Activated T-helper 2 cell treated with anti-CD3 and anti-CD28 coated beads, Interferon-gamma antibody, Interleukin-2, Interleukin-4, amounts not matched to agents 10 μg/mL and 5 μg/mL and 100 μg/mL, durations not matched to agents 14 hours and 24 hours and 36 hours (primary cell): ENCODE measurements around the gene ELAVL4. TPM values are rescaled to one million over a fixed set of nuclear protein-coding genes. Genes with fewer than 3 reads are reported as not detected.

Experiments
- DNase-seq: peaks from one replicate; pipeline ENCODE4 v3.0.0; 2021; ENCODE audit warnings: low spot score
- H3K27ac Mint-ChIP-seq: one replicate; pipeline ENCODE4 v1.8.0; 2021; ENCODE audit warnings: mixed read lengths
- H3K27me3 Mint-ChIP-seq: one replicate; pipeline ENCODE4 v1.8.0; 2021; ENCODE audit warnings: low read depth, mixed read lengths
- H3K36me3 Mint-ChIP-seq: one replicate; pipeline ENCODE4 v1.8.0; 2021; ENCODE audit warnings: low read depth, mixed read lengths
- H3K4me1 Mint-ChIP-seq: one replicate; pipeline ENCODE4 v1.8.0; 2021; ENCODE audit warnings: low read depth, mixed read lengths
- H3K4me3 Mint-ChIP-seq: one replicate; pipeline ENCODE4 v1.8.0; 2021; ENCODE audit warnings: low read depth, mild to moderate bottlenecking, moderate library complexity, mixed read lengths
- H3K9me3 Mint-ChIP-seq: one replicate; pipeline ENCODE4 v1.8.0; 2021; ENCODE audit warnings: mixed read lengths
- intact Hi-C: fragments of 100-400 bp; cut with micrococcal nuclease; formaldehyde crosslinking; loops from one replicate; pipeline ENCODE4 v1.15.1; 2023
- total RNA-seq: library from RNA; stranded (reverse); gene quantifications from 2 replicates; pipeline ENCODE4 v1.2.3, GENCODE V29; 2022

ELAVL4 gene
- not detected in 2 replicates for total RNA-seq

- Mint-ChIP-seq H3K9me3 (no peaks in the 10 kb centered on the region), H3K36me3 (no peaks in the 10 kb centered on the region), H3K4me3 (no peak within 1 kb of the TSS), H3K4me1 (peaks cover 9% of the 10 kb centered on the region), H3K27me3 (peaks cover 42% of the 10 kb centered on the region), H3K27ac (no peak within 1 kb of the TSS)
- no peak for DNase-seq
- intact Hi-C loops: no loop called here
Measured at GRCh38 chr1:50108497-50109059, at the start of gene ELAVL4. ELAVL4 (plus strand) TSS chr1:50108920; CDS start chr1:50109190, 270 bp downstream.

DNA sequence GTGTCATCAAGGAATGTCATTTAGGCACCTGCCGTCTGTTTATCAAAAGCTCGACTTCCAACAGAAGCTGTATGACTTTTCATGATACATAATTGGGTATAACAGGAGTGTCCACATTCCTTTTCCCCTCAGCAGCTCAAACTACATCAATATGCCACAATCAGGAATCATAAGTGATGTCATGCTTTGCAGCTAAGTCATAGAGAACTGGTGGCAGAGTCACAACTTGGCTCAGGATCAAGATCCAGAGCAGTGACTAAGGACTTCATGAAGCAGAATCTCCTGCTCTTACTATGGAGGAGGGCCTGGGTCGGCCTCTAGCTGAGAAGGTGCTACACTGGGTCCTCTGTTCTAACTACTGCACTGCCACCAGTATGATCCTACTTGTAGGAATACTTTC, 48.4 kb upstream of the ELAVL4 start:
- Mint-ChIP-seq H3K36me3 (no peaks in the 10 kb centered on the region), H3K9me3 (no peaks in the 10 kb centered on the region), H3K4me3 (no peak overlapping the region), H3K27me3 (no peaks in the 10 kb centered on the region), H3K4me1 (no peaks in the 10 kb centered on the region), H3K27ac (no peak overlapping the region)
- intact Hi-C loops: no loop called here
- no peak for DNase-seq

GRCh38 chr1:50066806-50067205, 41.9 kb upstream of the ELAVL4 start:
- no peak for DNase-seq
- H3K36me3 Mint-ChIP-seq: no peaks in the 10 kb centered on the region
- H3K4me3 Mint-ChIP-seq: no peak overlapping the region
- no peak overlapping the region for H3K27ac Mint-ChIP-seq
- H3K9me3 Mint-ChIP-seq: no peaks in the 10 kb centered on the region
- H3K4me1 Mint-ChIP-seq: no peaks in the 10 kb centered on the region
- no peaks in the 10 kb centered on the region for H3K27me3 Mint-ChIP-seq
- intact Hi-C loops: no loop called here

DNA sequence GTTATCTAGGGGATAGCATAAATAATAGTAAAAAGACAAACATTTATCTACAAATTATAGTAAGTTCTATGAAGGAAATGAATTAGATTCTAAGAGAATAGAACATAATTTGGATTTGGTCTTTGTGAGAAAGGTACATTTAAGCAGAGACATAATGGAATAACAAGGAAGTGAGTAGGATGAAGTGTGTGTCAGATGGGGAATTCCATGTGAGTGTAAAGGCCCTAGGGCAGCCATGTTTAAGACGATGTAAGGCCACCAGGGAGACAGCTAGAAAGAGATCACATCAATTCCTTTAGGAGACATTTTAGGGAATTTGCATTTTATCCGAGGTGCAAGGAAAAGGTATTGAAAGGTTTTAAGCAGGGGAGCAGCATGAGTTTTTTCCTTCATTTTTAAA, 33.8 kb upstream of the ELAVL4 start:
- DNase-seq: no peak
- Mint-ChIP-seq H3K4me1 (no peaks in the 10 kb centered on the region), H3K9me3 (no peaks in the 10 kb centered on the region), H3K36me3 (no peaks in the 10 kb centered on the region), H3K4me3 (no peak overlapping the region), H3K27ac (no peak overlapping the region), H3K27me3 (no peaks in the 10 kb centered on the region)
- intact Hi-C loops: no loop called here

- intact Hi-C loops: no loop called here
- H3K27ac Mint-ChIP-seq: no peak overlapping the region
- no peaks in the 10 kb centered on the region for H3K27me3 Mint-ChIP-seq
- H3K36me3 Mint-ChIP-seq: no peaks in the 10 kb centered on the region
- no peaks in the 10 kb centered on the region for H3K4me1 Mint-ChIP-seq
- H3K9me3 Mint-ChIP-seq: no peaks in the 10 kb centered on the region
- DNase-seq: no peak
- H3K4me3 Mint-ChIP-seq: no peak overlapping the region
Measured at GRCh38 chr1:50077273-50077672, 31.4 kb upstream of the ELAVL4 start.

- Mint-ChIP-seq H3K9me3 (no peaks in the 10 kb centered on the region), H3K27me3 (no peaks in the 10 kb centered on the region), H3K36me3 (no peaks in the 10 kb centered on the region), H3K4me1 (no peaks in the 10 kb centered on the region), H3K27ac (no peak overlapping the region), H3K4me3 (no peak overlapping the region)
- intact Hi-C loops: no loop called here
- no peak for DNase-seq
Measured at GRCh38 chr1:50080904-50081586, 27.7 kb upstream of the ELAVL4 start.

GRCh38 chr1:50084389-50084788, 24.3 kb upstream of the ELAVL4 start:
- H3K4me3 Mint-ChIP-seq: no peak overlapping the region
- DNase-seq: no peak
- H3K36me3 Mint-ChIP-seq: no peaks in the 10 kb centered on the region
- no peak overlapping the region for H3K27ac Mint-ChIP-seq
- no peaks in the 10 kb centered on the region for H3K9me3 Mint-ChIP-seq
- intact Hi-C loops: no loop called here
- no peaks in the 10 kb centered on the region for H3K27me3 Mint-ChIP-seq
- H3K4me1 Mint-ChIP-seq: no peaks in the 10 kb centered on the region

GRCh38 chr1:50091068-50091467, 17.7 kb upstream of the ELAVL4 start:
- no peaks in the 10 kb centered on the region for H3K27me3 Mint-ChIP-seq
- H3K4me3 Mint-ChIP-seq: no peak overlapping the region
- no peak overlapping the region for H3K27ac Mint-ChIP-seq
- intact Hi-C loops: no loop called here
- DNase-seq: no peak
- H3K4me1 Mint-ChIP-seq: no peaks in the 10 kb centered on the region
- no peaks in the 10 kb centered on the region for H3K9me3 Mint-ChIP-seq
- H3K36me3 Mint-ChIP-seq: no peaks in the 10 kb centered on the region

- Mint-ChIP-seq H3K36me3 (no peaks in the 10 kb centered on the region), H3K27me3 (no peaks in the 10 kb centered on the region), H3K4me3 (no peak overlapping the region), H3K9me3 (no peaks in the 10 kb centered on the region), H3K27ac (no peak overlapping the region), H3K4me1 (no peaks in the 10 kb centered on the region)
- no peak for DNase-seq
- intact Hi-C loops: no loop called here
Measured at GRCh38 chr1:50095716-50096115, 13.0 kb upstream of the ELAVL4 start.

DNA sequence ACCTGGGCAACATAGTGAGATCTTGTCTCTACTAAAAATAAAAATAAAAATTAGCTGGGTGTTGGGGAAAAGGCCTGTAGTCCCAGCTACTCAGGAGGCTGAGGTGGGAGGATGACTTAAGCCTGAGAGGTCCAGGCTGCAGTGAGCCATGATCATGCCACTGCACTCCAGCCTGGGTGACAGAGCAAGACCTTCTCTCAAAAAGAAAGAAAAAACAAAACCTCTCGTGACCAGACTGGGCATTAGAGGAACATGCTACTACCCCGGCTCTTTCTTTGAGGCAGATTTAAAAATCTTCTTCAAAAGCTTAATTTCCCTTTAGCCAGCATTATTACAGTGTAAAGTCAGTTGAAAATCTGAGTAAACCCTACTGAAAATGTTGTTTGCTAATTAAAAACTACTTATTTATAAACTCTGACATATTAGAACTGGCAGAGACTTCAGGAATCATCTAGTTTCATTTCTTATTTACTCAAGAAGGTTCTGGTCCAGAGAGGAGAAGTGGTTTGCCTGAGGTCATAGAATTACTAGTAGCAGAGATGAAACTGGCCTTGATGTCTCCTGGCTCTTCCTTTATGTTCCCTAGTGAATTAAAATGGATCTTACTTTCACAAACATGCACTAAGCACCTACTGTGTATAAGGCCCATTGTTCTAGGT, 11.6 kb upstream of the ELAVL4 start:
- intact Hi-C loops: no loop called here
- Mint-ChIP-seq H3K4me1 (no peaks in the 10 kb centered on the region), H3K27ac (no peak overlapping the region), H3K27me3 (no peaks in the 10 kb centered on the region), H3K4me3 (no peak overlapping the region), H3K36me3 (no peaks in the 10 kb centered on the region), H3K9me3 (no peaks in the 10 kb centered on the region)
- DNase-seq: no peak

DNA sequence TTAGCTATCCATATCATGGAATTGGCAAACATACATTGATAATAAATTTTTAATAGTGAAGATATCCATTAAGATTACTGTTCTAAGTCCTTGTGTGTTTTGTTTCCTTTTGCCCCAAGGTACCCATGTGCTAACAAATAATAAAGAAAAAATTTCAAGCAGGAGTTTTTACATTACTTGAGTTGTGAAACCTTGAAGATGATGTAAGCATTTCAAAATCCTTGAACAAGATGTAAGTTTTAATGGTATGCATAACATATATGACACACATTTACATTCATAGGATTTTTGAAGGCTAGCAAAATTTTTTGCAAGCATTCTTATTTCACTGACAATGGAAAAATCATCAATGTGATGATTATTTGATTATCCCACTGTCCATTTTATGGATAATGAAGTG, 10.9 kb upstream of the ELAVL4 start:
- intact Hi-C loops: no loop called here
- Mint-ChIP-seq H3K4me3 (no peak overlapping the region), H3K27ac (no peak overlapping the region), H3K4me1 (no peaks in the 10 kb centered on the region), H3K9me3 (no peaks in the 10 kb centered on the region), H3K27me3 (no peaks in the 10 kb centered on the region), H3K36me3 (no peaks in the 10 kb centered on the region)
- DNase-seq: no peak

DNA sequence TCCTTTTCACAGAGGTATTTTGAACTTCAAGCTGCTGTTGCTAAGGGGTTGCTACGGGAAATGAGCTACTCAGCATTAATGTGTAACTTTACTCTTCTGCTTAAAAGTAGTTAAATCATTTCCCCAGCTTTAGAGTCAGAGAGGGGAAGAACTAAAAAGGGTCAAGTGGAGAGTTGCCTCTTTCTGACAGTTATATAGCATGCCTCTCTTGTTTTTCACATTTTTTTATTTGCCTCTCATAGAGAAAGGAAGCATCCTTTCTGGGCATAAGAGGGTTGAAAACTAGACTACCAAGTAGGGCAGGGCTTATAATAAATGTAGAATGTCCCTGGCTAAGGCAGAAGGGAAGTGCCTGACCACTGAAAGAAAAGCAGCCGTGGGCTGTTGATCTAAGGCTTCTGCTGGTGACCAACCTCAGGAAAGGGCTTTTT, 10.1 kb upstream of the ELAVL4 start:
- intact Hi-C loops: no loop called here
- Mint-ChIP-seq H3K36me3 (no peaks in the 10 kb centered on the region), H3K4me1 (no peaks in the 10 kb centered on the region)

GRCh38 chr1:50099654-50100053, 9.1 kb upstream of the ELAVL4 start:
- DNase-seq: no peak
- no peak overlapping the region for H3K27ac Mint-ChIP-seq

More for the DNA sequence above, 10.1 kb upstream of the ELAVL4 start:
- Mint-ChIP-seq H3K9me3 (no peaks in the 10 kb centered on the region), H3K4me3 (no peak overlapping the region), H3K27me3 (no peaks in the 10 kb centered on the region), H3K27ac (no peak overlapping the region)
- DNase-seq: no peak

More at GRCh38 chr1:50099654-50100053, 9.1 kb upstream of the ELAVL4 start:
- no peaks in the 10 kb centered on the region for H3K27me3 Mint-ChIP-seq
- H3K4me3 Mint-ChIP-seq: no peak overlapping the region
- H3K4me1 Mint-ChIP-seq: no peaks in the 10 kb centered on the region
- no peaks in the 10 kb centered on the region for H3K9me3 Mint-ChIP-seq
- intact Hi-C loops: no loop called here
- no peaks in the 10 kb centered on the region for H3K36me3 Mint-ChIP-seq
